ENCODE data around the gene UNC5C.

DNA sequence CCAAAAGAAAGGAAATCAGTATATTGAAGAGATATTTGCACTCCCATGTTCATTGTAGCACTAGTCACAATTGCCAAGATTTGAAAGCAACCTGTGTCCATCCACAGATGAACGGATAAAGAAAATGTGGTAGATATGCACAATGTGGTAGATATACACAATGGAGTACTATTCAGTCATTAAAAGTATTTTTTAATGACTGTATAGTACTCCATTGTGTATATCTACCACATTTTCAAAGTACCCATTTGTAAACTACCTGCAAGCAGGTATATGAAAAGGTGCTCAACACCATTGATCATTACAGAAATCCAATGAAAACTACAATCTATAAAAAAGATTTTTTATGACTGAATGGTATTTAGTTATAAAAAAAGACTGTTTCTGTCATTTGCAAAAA, 200.4 kb downstream of the UNC5C start:
- no peak for TF ChIP-seq CTCF (IDR thresholded peaks at IDR 0.05 in 8 of 11, conservative IDR thresholded peaks at IDR 0.05 in 3 of 11)
- no peak for TF ChIP-seq POLR2AphosphoS5 (IDR thresholded peaks at IDR 0.05)

All from spleen (tissue), 7 donors.